DMS153 (cell line): ENCODE data around the gene RGS7.
"Not testable (repeated sequence)": the region's sequence is repeated elsewhere in the genome, so short reads cannot be mapped to it uniquely, and the experiment has no call there.

Experiments used
- DNase-seq: peaks from one replicate; lab custom pipeline; 2025; lab: John Stamatoyannopoulos, UW

The RGS7 gene

DNA sequence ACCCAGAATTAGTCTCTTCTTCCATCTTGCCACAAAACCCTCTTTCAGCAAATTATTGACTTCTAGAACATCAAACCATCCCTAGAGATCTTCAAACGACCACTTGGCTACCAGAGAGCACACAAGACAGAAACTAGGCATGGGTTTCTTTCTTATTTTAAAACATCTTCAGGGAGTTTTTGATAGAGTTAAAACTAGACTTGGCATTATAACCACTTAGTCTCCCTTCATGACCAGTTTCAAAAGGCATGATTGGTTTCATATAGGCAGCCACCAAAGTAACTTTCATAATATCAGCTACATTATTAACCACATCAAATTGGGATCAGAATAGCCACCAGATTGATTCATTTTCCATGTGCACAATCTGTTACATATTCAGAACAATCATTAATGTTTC, 376.7 kb downstream of the RGS7 start:
- DNase-seq = no peak

DNA sequence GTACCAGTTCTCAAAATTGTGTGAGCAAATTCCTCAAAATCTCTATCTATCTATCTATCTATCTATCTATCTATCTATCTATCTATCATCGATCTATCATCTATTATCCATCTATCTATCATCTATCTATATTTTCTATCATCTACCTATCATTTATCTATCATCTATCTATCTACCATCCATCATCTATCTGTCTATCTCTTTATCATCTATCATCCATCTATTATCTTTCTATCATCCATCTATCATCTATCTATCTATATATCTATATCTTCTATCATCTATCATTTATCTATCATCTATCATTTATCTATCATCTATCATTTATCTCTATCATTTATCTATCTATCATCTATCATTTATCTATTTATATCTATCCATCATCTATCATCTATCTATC, 380.3 kb downstream of the RGS7 start:
- DNase-seq = no peak

DNA sequence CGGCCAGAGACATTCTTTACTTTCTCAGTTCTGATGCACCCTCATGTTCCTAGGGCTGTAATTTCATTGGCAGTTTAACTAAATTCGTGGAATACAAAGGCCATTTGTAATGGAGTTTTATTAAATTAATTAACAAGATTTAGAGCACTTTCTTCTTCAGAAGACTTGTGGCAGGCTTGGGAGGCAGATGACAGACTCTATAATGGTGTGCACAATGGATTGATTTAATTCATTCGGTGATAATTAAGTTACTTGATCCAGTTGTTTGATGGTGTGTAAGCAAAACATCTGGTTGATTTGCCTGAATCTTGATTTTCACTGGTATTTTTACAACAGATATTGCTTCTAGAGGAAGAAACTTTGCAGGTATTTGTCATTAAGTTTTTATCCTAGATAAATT, 383.1 kb downstream of the RGS7 start:
- DNase-seq = no peak

GRCh38 chr1:240972059-240972458, 384.9 kb downstream of the RGS7 start:
- not testable (repeated sequence) for DNase-seq

GRCh38 chr1:240970253-240970652, 386.8 kb downstream of the RGS7 start:
- DNase-seq = no peak

- no peak for DNase-seq
Measured at GRCh38 chr1:240968864-240969263, 388.1 kb downstream of the RGS7 start.

GRCh38 chr1:240967070-240967724, 389.8 kb downstream of the RGS7 start:
- DNase-seq = no peak

DNA sequence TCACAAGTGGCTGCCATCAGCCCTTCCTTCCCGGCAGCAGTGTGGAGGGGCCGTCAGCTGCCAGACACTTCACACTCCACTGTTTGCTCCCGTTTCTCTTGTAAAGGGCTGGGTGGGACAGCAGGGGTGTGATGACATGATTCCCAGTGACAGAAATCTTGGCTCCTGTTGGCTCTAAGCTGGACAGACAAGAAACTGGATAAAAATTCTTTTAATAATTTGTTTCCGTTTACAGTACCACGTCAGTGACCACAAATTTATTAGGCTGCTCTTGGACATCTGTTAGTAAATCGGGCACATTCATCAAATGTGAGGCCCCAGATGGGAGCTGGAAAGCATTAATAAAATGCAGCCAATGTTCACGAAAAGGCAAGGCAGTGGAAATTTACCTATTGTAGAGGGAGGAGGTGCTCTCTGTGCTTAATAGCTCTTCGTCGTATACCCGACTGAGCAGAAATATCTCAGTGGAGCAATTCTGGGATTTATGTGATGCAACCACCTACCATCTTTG, 391.4 kb downstream of the RGS7 start:
- peak; percentile 68 for DNase-seq

DNA sequence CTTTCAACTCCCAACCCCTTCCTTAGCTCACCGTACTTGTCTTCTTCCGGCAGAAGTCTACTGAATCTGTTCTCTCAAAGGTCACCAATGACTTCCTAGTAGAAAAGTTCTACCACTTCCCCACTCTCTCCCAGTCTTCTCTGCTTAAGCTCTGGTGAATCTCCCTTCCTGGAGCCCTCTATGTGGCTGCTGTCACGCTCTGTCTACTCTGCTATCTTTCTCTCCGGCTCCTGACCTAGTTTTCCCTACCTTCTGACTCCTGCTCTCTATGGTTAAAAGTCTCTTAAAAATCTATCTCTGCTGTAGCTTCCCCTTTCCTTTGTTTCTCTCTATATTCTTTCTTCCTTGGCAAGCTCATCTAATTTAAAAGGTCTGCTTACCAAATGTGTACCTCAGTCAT, 394.9 kb downstream of the RGS7 start:
- DNase-seq = no peak

- DNase-seq = no peak
Measured at GRCh38 chr1:240956424-240956823, 400.6 kb downstream of the RGS7 start.

DNA sequence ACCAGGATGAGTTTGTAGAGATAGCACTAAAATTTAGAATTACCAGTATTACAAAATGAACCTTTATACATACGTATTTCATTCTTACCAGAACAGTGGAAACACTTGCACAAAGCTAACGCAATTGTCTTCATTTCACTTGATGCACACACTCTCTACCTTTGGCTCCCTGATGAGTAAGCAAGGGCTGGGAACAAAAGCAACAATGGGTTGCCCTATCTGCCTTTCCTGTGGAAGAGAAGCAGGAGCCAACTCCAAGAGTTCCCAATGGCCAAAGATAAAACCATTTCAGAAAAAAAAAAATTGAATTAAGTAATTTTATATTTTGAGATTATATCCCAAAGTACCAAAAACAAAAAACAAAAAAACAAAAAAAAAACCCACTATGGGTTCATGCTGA, 401.0 kb downstream of the RGS7 start:
- no peak for DNase-seq

DNA sequence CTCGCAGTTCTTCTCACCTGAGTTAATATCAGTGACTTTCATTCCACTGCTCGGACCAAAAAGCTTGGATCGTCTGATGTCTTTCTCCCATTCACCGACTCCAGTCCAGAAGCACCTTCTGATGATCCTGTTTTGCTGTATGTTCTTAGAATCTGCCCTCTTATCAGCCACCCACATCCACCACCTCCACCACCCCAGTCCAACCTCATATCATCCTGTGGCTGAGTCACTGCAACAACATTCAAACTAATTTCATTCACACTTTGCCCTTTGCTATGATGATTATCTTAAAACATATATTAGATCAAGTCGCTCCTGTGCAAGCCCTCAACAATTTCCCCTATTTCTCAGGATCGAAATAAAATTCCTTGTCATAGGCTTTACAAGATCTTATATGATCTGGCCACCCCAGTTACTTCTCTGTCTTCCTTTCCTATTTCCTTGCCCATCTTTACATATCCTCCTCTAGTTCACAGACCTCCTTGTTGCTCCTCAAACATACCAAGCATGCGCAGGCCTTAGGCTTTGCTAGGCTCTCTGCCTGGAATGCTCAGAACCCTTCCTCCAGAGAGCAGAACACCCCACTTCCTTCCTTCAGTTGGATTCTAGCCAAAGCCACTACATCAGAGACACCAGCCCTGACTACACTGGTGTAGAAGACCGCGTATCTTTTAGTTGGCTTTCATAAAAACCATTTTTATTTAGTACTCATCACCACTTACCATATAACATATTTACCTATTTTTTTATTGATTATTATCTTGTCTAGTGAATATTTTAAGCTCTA, 409.4 kb downstream of the RGS7 start:
- no peak for DNase-seq

GRCh38 chr1:240946926-240947325, 410.1 kb downstream of the RGS7 start:
- DNase-seq = no peak

DNA sequence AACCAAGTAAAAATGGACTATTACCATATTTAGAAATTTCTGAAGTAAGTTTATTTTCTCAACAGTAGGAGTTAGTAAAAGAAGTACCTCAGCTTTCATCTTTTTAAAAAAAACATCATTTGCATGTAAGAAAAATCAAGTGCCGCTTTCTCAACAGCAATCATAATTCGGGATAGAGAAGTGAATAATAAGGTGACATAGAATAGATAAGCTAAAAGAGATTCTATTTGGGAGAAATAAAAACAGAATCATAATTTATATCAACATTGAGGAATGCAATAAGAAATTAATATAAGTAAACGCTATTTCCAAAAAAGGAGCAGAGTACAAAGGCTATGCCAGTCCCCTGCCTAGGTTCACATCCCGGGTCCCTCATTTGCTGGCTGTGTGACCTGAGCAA, 414.1 kb downstream of the RGS7 start:
- no peak for DNase-seq

GRCh38 chr1:240941701-240942370, 415.2 kb downstream of the RGS7 start:
- no peak for DNase-seq

DNA sequence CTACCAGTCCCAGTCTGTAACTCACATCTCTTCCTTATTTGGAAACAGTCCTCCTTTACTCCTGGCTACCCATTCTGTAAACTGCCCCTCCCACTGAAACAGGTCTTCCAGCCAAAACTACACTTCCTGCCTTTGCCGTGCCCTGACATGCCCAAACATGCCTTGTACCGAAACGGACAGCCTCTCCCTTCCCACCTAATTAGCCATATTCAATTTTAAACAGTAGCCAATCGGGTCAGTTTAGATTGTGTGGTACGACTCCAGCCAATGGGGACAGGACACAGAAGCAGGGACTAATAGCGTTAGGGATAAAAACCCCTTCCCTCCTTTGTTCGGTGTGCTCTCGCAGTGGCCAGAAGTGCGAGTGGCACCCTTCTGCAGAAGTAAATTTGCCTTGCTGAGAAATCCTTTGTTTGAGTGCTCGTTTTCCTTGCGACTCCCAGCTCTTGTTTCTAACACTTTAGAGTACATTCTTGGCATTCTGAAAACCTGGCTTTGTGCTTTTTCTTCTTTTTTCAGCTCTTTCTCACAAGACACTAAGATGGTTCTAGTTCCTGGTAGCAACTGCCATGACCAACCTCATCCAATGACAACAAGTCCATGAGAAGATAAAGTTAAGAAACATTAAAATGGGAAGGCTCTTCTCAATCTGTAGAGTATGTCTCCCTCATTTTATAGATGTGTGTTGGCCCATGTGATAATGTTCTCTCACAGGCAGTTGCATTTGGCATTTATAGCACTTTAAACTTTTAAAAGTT, 419.9 kb downstream of the RGS7 start:
- DNase-seq = no peak

DNA sequence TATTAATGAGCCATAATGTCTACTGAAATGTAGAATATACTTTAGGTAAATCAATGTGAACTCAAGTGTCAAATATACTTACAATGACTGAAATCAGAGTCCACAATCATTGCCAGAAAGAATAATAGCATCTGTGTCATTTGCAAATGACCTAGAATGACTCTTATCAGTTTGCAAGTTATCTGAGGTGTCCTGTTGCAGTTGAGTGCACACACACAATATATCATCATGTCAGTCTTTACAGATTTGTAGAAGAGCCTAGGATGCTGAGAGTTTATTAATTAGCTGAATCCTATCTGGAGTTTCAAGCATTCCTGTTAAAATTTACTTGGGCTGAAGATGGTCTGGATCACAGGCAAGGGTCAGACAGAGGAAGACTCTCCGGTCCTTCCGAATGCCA, 421.1 kb downstream of the RGS7 start:
- DNase-seq = no peak

DNA sequence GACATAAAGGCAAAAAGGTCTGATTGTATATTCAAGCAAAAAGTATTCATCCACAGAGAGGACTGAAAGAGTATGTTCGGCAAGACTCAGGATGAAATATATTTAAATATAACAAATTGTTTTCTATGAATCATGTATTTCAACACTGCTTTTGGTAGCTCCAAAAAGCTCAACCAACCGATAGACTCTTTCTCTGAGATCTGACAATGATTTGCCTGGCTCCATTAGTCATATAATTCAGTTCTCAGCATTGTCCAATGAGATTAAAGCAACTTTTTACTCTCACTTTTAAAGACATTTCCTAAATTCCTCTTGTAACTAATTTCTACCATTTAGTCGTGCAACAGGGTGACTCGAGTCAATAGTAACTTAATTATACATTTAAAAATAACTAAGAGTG, 426.0 kb downstream of the RGS7 start:
- no peak for DNase-seq

DNA sequence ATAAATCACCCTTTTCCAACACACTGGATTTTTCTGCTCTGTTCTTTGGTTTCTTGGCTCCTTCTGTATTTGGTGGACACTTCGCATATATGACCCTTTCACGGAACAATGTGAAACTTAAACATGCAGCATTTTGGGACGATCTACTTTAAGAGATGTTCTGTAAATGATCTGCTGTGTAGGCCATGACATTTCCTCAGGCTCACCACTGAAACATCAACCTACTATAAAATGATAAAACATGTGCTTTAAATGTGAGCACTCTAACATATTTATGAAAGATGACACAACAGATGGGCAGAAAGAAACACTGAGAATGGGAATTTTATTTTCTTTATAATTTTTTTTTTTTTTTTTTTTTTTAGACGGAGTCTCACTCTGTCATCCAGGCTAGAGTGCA, 428.7 kb downstream of the RGS7 start:
- DNase-seq = no peak

DNA sequence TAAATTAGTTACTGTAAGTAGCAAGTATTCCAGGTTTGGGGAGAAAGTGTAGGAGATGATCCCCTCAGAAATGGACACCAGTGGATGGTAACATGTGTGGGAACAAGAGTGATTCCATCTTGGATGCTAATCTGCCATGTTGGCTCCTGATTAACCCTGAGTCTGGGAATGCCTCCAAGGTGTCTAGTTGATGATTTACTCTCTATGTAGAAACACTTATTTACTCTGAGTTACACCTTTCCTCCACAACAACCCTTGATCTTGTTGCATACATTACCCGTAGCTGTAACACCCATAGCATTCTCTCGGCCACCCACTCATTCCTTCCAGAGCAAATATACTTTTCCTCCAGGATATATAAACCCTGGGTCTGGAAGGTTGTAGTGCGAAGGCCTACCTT, 429.2 kb downstream of the RGS7 start:
- no peak for DNase-seq

DNA sequence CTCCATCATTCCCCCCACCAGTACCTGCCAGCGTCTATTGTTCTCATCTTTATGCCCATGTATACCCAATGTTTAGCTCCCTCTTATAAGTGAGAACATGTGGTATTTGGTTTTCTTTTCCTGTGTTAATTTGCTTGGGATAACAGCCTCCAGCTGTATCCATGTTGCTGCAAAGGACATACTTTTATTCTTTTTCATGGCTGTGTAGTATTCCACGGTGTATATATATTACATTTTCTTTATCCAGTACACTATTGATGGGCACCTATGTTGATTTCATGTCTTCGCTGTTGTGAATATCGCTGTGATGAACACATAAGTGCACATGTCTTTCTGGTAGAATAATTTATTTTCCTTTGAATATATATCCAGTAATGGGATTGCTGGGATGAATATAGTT, 431.7 kb downstream of the RGS7 start:
- no peak for DNase-seq

DNA sequence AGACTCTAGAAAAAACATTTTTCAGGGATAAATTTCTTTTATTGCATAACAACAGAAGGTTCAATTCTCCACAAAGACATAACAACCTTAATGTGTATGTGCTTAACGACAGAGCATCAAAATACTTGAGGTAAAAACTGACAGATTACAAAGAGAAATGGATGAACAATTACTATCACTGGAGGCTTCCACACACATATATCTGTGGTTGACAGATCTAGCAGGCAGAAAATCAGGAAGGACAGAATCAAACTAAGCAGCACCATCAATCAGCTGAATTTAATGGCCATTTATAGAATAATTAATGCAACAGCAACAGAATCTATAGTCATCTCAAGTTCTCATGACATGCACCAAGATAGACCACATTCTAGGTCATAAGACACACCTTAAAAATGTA, 439.0 kb downstream of the RGS7 start:
- no peak for DNase-seq
